LNCAP (cell line): ENCODE results near the gene ZNF584.
A peak's percentile ranks its signal among the peaks of the same experiment; 100 is the strongest.

Experiments used
- TF ChIP-seq, protein P1 (sequence below): fragments of 450-650 bp; IDR thresholded peaks from 2 replicates; pipeline ENCODE4 v1.5.1; 2017; ENCODE audit warnings: mild to moderate bottlenecking

The ZNF584 gene

DNA sequence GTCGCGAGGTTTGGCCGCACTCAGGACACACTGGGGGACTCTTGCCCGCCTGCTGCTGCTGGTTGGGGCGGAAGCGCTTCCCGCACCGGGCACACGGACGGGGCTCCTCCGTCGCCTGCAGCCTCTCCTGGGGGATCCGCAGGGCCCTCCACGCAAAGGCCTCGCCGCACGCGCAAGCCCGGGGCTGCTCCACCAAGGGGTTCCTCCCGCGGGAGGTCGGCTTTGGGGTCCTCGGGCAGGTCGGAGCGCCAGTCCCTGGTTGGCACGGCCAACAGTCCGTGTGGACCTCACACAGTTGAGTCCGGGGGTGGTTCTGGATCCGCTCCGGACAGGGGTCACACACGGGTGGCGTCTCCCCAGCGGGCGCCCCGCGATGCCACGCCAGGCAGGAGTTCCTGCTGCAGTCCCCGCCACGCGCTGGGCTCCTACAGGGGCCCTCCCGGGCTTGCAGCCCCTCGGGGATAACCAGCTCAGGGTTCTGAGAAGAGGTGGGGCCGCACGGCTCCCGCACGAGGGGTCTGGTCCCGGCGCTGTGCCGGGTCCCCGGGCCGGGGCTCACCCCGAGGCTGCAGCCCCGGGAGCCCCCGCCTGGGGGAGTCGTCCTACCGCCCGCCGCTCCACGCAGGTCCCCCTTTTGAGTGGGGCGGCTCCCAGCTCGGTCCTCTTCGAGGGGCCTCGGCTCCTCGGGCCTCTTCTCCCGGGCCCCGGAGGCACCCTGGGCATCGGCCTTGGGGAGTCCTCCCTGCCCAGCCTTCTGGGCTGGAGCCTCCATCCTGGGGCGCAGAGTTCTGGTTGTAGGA lies 39.7 kb upstream of the ZNF584 start:
- TF ChIP-seq, protein P1, sequence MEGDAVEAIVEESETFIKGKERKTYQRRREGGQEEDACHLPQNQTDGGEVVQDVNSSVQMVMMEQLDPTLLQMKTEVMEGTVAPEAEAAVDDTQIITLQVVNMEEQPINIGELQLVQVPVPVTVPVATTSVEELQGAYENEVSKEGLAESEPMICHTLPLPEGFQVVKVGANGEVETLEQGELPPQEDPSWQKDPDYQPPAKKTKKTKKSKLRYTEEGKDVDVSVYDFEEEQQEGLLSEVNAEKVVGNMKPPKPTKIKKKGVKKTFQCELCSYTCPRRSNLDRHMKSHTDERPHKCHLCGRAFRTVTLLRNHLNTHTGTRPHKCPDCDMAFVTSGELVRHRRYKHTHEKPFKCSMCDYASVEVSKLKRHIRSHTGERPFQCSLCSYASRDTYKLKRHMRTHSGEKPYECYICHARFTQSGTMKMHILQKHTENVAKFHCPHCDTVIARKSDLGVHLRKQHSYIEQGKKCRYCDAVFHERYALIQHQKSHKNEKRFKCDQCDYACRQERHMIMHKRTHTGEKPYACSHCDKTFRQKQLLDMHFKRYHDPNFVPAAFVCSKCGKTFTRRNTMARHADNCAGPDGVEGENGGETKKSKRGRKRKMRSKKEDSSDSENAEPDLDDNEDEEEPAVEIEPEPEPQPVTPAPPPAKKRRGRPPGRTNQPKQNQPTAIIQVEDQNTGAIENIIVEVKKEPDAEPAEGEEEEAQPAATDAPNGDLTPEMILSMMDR, result no peak

DNA sequence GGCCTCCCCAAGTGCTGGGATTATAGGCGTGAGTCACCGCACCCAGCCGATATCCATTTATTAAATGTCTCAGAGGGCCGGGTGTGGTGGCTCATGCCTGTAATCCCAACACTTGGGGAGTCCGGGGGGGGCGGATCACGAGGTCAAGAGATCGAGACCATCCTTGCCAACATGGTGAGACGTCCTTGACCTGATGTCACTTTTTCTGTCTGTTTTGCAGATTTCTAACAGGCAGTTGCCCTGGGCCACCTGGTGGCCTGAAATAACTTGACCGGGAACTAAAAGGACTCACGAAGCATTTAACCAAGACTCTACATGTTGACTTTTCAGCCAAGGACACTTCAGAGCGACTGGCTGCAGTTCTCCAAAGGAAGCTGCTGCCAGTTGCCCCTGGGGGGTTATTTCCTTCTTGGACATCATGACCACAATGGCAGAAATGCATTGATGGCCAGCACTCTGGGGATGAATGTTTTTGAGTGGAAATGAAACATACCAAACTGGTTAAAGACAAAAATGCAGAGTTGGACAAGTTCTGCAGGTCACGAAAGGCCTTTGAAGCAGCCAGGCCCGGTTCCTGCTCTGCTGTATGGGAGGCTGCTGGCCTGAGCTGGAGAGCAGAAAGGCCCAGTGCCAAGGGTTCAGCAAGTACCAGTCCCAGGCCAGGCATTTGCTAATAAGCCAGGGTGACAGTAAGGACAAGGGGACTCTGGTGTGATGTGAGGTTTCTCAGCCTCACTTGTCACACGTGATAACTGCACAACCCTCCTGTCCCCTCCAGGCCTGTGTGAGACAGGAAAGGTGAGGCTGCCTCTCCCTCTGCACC lies 35.9 kb upstream of the ZNF584 start:
- TF ChIP-seq, protein P1, result 0 out of 2 replicates have a peak, but pooled peaks have one; percentile 20

- TF ChIP-seq, protein P1, result no peak
Measured at GRCh38 chr19:58374200-58374599, 34.2 kb upstream of the ZNF584 start.

- TF ChIP-seq, protein P1, result no peak
Measured at GRCh38 chr19:58379246-58379645, 29.2 kb upstream of the ZNF584 start.

- TF ChIP-seq, protein P1, result no peak
Measured at GRCh38 chr19:58380037-58380661, 28.3 kb upstream of the ZNF584 start.

GRCh38 chr19:58380662-58381459 lies 27.6 kb upstream of the ZNF584 start, which contains the start of gene ZNF837:
Gene ZNF837, minus strand, starts transcription at chr19:58381030. Its CDS starts 11,698 bp downstream, at chr19:58369332.
- TF ChIP-seq, protein P1, result no peak
